WTC11 (cell line): ENCODE measurements around the gene JUND. TPM values are rescaled to one million over a fixed set of nuclear protein-coding genes. Genes with fewer than 3 reads are reported as not detected.
A peak's percentile ranks its signal among the peaks of the same experiment; 100 is the strongest.

Source experiments
- ARID4B ChIP-seq: sonication (generic); formaldehyde crosslinking; IDR thresholded peaks from 2 replicates; pipeline ENCODE4 v1.8.0; 2023; ENCODE audit warnings: missing genetic modification reagents, mild to moderate bottlenecking, borderline replicate concordance
- CDX4 ChIP-seq: fragments of 250-450 bp; sonication (Bioruptor Pico); IDR thresholded peaks from 2 replicates; pipeline ENCODE4 v1.9.0; 2021; ENCODE audit warnings: moderate library complexity, mild to moderate bottlenecking, inconsistent platforms, borderline replicate concordance
- ELF4 ChIP-seq: sonication (generic); formaldehyde crosslinking; IDR thresholded peaks from 2 replicates; pipeline ENCODE4 v1.8.1; 2022; ENCODE audit warnings: low read depth, mild to moderate bottlenecking, moderate library complexity, missing genetic modification reagents
- ERG ChIP-seq: fragments of 250-450 bp; sonication (Bioruptor Pico); IDR thresholded peaks from 2 replicates; pipeline ENCODE4 v1.8.0; 2021; ENCODE audit warnings: mild to moderate bottlenecking
- FOXK1 ChIP-seq: sonication (generic); formaldehyde crosslinking; IDR thresholded peaks from 2 replicates; pipeline ENCODE4 v1.8.0; 2022; ENCODE audit warnings: mild to moderate bottlenecking, moderate library complexity, missing genetic modification reagents
- GABPB1 ChIP-seq: sonication (generic); formaldehyde crosslinking; IDR thresholded peaks from 2 replicates; pipeline ENCODE4 v1.8.1; 2023; ENCODE audit warnings: mild to moderate bottlenecking, missing genetic modification reagents
- GTF2I ChIP-seq: fragments of 250-450 bp; sonication (Bioruptor Pico); conservative IDR thresholded peaks from 2 replicates; pipeline ENCODE4 v1.4.0; 2021; ENCODE audit warnings: mild to moderate bottlenecking
- HMGA2 ChIP-seq: fragments of 250-450 bp; sonication (Bioruptor Pico); IDR thresholded peaks from 2 replicates; pipeline ENCODE4 v1.4.0; 2021; ENCODE audit warnings: mild to moderate bottlenecking, moderate library complexity
- JUN ChIP-seq: sonication (generic); formaldehyde crosslinking; IDR thresholded peaks from 2 replicates; pipeline ENCODE4 v1.8.0; 2023; ENCODE audit warnings: mild to moderate bottlenecking, missing genetic modification reagents
- MLX ChIP-seq: sonication (generic); formaldehyde crosslinking; IDR thresholded peaks from 2 replicates; pipeline ENCODE4 v1.8.1; 2023; ENCODE audit warnings: mild to moderate bottlenecking, missing genetic modification reagents, moderate library complexity
- NR1H2 ChIP-seq: sonication (generic); formaldehyde crosslinking; IDR thresholded peaks from 2 replicates; pipeline ENCODE4 v1.9.0; 2021; ENCODE audit warnings: mild to moderate bottlenecking, moderate library complexity, missing genetic modification reagents
- NR3C1 ChIP-seq: sonication (generic); formaldehyde crosslinking; conservative IDR thresholded peaks from 2 replicates; pipeline ENCODE4 v1.8.1; 2023; ENCODE audit warnings: low read depth, mild to moderate bottlenecking, missing genetic modification reagents
- SMAD4 ChIP-seq: sonication (generic); formaldehyde crosslinking; IDR thresholded peaks from 2 replicates; pipeline ENCODE4 v1.8.0; 2022; ENCODE audit warnings: mild to moderate bottlenecking, missing genetic modification reagents
- SP1 ChIP-seq: sonication (generic); formaldehyde crosslinking; conservative IDR thresholded peaks from 2 replicates; pipeline ENCODE4 v1.8.1; 2022; ENCODE audit warnings: missing genetic modification reagents
- USF1 ChIP-seq: sonication (generic); formaldehyde crosslinking; IDR thresholded peaks from 2 replicates; pipeline ENCODE4 v1.8.0; 2022; ENCODE audit warnings: mild to moderate bottlenecking, missing genetic modification reagents
- ZNF232 ChIP-seq: sonication (generic); formaldehyde crosslinking; IDR thresholded peaks from 2 replicates; pipeline ENCODE4 v1.8.0; 2022; ENCODE audit warnings: mild to moderate bottlenecking, missing genetic modification reagents
- total RNA-seq: library from RNA; stranded (reverse); gene quantifications from 3 replicates; pipeline ENCODE4 v1.2.3, GENCODE V29; 2021
- TF ChIP-seq, protein P1 (sequence below): sonication (generic); formaldehyde crosslinking; IDR thresholded peaks from 2 replicates; pipeline ENCODE4 v1.8.1; 2022; ENCODE audit warnings: missing genetic modification reagents, borderline replicate concordance
- TF ChIP-seq, protein P2 (sequence below): fragments of 250-450 bp; sonication (Bioruptor Pico); IDR thresholded peaks from 2 replicates; pipeline ENCODE4 v1.9.0; 2021; ENCODE audit warnings: mild to moderate bottlenecking, borderline replicate concordance
- TF ChIP-seq, protein P3 (sequence below): fragments of 250-450 bp; sonication (Bioruptor Pico); IDR thresholded peaks from 2 replicates; pipeline ENCODE4 v2.1.2; 2022; ENCODE audit warnings: mild to moderate bottlenecking, moderate library complexity
- TF ChIP-seq, protein P4 (sequence below): sonication (generic); formaldehyde crosslinking; IDR thresholded peaks from 2 replicates; pipeline ENCODE4 v1.8.1; 2023; ENCODE audit warnings: mild to moderate bottlenecking, missing genetic modification reagents

The JUND gene
- total RNA-seq, 1 experiment from 2014 or later: 121 TPM

DNA sequence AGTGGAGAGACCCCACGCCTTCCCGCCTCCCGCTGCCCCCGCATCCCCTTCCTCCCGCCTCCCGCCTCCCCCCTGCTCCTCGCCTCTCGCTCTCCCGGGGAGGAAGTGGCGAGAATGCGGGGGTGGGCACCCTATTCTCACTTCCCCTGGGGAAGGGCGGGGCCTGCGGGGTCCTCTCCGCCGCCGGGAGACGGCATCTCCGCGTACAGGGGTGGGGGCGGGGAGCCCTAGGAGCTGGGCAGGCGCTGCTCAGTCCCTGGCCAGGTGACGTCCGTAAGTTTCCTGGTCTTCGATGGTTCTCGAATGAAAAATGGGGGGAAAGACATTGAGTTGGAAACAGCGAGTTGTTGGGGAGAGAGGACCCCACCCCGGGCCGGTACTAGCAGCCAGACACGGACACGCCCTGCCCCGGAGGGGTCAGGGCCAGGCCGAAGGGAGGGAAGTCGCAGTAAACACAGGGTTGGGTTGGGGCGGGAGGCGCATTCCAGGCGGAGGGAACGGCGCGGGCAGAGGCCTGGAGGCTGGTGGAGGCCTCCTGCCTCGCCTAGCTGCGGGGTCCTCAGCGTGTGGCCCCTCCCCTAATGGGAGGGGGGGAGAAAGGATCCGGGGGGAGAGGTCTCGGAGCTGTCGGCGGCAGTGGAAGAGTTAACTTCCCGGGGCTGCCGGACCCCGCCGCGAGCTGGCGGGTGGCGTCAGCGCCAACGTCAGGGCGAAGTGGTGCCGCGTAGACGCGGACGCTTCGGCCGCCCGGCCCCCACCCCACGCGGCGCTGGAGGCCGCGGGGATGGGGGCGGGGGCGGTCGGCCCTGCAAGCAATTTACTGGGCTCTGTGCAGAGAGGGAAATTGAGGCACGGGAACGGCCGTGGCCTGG, 10.4 kb upstream of the JUND start (continued):
- TF ChIP-seq USF1 (CRISPR knock-in tag) (no peak), ZNF232 (CRISPR knock-in tag) (no peak), GABPB1 (CRISPR knock-in tag) (no peak), ERG (no peak), GTF2I (CRISPR knock-in tag) (0 out of 2 replicates have a peak, but pooled peaks have one; percentile 9), SMAD4 (CRISPR knock-in tag) (no peak), NR1H2 (CRISPR knock-in tag) (no peak), HMGA2 (CRISPR knock-in tag) (no peak), JUN (CRISPR knock-in tag) (no peak), SP1 (CRISPR knock-in tag) (peak; percentile 51; the same call in 1 of the 2 replicates), NR3C1 (CRISPR knock-in tag) (no peak), MLX (CRISPR knock-in tag) (no peak), CDX4 (CRISPR knock-in tag) (no peak), ELF4 (no peak), FOXK1 (peak; percentile 81), ARID4B (CRISPR knock-in tag) (0 out of 2 replicates have a peak, but pooled peaks have one; percentile 87)
- TF ChIP-seq, protein P1, sequence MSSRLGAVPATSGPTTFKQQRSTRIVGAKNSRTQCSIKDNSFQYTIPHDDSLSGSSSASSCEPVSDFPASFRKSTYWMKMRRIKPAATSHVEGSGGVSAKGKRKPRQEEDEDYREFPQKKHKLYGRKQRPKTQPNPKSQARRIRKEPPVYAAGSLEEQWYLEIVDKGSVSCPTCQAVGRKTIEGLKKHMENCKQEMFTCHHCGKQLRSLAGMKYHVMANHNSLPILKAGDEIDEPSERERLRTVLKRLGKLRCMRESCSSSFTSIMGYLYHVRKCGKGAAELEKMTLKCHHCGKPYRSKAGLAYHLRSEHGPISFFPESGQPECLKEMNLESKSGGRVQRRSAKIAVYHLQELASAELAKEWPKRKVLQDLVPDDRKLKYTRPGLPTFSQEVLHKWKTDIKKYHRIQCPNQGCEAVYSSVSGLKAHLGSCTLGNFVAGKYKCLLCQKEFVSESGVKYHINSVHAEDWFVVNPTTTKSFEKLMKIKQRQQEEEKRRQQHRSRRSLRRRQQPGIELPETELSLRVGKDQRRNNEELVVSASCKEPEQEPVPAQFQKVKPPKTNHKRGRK (CRISPR knock-in tag): no peak
- TF ChIP-seq, protein P2, sequence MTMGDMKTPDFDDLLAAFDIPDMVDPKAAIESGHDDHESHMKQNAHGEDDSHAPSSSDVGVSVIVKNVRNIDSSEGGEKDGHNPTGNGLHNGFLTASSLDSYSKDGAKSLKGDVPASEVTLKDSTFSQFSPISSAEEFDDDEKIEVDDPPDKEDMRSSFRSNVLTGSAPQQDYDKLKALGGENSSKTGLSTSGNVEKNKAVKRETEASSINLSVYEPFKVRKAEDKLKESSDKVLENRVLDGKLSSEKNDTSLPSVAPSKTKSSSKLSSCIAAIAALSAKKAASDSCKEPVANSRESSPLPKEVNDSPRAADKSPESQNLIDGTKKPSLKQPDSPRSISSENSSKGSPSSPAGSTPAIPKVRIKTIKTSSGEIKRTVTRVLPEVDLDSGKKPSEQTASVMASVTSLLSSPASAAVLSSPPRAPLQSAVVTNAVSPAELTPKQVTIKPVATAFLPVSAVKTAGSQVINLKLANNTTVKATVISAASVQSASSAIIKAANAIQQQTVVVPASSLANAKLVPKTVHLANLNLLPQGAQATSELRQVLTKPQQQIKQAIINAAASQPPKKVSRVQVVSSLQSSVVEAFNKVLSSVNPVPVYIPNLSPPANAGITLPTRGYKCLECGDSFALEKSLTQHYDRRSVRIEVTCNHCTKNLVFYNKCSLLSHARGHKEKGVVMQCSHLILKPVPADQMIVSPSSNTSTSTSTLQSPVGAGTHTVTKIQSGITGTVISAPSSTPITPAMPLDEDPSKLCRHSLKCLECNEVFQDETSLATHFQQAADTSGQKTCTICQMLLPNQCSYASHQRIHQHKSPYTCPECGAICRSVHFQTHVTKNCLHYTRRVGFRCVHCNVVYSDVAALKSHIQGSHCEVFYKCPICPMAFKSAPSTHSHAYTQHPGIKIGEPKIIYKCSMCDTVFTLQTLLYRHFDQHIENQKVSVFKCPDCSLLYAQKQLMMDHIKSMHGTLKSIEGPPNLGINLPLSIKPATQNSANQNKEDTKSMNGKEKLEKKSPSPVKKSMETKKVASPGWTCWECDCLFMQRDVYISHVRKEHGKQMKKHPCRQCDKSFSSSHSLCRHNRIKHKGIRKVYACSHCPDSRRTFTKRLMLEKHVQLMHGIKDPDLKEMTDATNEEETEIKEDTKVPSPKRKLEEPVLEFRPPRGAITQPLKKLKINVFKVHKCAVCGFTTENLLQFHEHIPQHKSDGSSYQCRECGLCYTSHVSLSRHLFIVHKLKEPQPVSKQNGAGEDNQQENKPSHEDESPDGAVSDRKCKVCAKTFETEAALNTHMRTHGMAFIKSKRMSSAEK (CRISPR knock-in tag): no peak
- TF ChIP-seq, protein P3, sequence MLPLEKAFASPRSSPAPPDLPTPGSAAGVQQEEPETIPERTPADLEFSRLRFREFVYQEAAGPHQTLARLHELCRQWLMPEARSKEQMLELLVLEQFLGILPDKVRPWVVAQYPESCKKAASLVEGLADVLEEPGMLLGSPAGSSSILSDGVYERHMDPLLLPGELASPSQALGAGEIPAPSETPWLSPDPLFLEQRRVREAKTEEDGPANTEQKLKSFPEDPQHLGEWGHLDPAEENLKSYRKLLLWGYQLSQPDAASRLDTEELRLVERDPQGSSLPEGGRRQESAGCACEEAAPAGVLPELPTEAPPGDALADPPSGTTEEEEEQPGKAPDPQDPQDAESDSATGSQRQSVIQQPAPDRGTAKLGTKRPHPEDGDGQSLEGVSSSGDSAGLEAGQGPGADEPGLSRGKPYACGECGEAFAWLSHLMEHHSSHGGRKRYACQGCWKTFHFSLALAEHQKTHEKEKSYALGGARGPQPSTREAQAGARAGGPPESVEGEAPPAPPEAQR: no peak
- TF ChIP-seq, protein P4, sequence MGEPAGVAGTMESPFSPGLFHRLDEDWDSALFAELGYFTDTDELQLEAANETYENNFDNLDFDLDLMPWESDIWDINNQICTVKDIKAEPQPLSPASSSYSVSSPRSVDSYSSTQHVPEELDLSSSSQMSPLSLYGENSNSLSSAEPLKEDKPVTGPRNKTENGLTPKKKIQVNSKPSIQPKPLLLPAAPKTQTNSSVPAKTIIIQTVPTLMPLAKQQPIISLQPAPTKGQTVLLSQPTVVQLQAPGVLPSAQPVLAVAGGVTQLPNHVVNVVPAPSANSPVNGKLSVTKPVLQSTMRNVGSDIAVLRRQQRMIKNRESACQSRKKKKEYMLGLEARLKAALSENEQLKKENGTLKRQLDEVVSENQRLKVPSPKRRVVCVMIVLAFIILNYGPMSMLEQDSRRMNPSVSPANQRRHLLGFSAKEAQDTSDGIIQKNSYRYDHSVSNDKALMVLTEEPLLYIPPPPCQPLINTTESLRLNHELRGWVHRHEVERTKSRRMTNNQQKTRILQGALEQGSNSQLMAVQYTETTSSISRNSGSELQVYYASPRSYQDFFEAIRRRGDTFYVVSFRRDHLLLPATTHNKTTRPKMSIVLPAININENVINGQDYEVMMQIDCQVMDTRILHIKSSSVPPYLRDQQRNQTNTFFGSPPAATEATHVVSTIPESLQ (CRISPR knock-in tag): no peak
